NCI-H2107 (cell line): ENCODE results near the gene ZNF3.
"Not testable (repeated sequence)": the region's sequence is repeated elsewhere in the genome, so short reads cannot be mapped to it uniquely, and the experiment has no call there.

Experiments used
- DNase-seq: peaks from one replicate; lab custom pipeline; 2025; lab: John Stamatoyannopoulos, UW

ZNF3 gene

DNA sequence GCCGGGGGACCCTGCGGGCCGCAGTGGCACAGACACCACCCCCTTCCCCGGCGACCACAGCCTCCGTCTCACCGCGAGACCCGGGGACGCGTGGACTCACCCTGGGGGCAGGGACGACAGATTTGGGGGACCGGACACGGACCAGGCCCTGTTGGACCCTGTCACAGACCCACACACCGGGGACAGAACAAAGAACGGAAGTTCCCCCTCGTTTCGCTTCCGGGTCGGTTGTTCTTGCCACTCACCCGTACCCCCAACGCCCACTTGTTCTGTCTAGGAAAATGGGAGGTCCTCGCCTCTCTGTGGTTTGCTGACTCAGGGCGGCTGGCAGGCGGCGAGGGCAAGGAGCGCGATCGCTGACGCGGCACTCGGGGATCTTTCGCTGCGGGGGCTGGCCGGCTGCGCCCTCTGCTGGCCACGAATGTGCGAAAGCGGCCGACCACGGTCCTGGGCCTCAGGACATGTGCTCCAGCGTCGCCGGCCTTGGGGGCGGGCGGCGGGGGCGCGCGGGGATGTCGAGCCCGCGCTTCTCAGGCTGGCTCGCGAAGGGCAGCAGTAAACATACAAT lies at the start of gene ZNF3:
ZNF3 (minus strand) TSS at position 189 of the 568 bp plus-strand sequence. CDS start 4,366 bp downstream, outside the sequence.
- peak; percentile 96 for DNase-seq

DNA sequence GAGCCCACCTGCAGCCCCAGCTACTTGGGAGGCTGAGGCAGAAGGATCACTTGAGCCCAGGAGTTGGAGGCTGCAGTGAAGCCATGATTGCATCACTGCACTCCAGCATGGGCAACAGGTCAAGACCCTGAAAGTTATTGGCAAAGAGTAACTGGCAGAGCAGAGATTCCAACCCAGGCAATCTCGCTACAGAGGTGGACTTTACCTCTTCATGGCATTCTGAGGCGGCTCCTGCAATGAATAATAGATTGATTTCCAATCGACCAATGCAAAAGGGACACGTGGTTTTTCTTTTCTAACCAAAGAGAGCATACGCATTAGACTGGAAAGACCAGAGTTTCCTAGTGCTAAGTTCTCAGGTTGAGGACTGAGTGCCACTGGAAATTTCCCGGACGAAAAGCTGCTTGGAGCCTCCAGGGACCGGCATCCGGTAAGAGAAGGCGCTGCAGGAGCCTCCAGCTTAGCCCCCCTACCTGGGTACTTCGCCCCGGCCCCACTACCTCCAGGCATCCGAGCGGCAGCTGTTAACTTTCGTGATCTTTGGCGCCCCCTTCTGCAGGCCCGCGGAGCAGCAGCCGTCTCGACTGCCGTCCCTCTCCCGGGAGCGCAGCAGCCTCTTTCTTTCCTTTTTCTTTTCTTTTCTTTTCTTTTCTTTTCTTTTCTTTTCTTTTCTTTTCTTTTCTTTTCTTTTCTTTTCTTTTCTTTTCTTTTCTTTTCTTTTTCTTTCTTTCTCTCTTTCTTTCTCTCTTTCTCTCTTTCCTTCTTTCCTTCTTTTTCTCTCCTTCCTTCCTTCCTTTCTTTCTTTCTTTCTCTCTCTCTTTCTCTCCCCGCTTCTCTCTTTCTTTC lies 49.3 kb upstream of the ZNF3 start:
- DNase-seq, result peak; percentile 85

DNA sequence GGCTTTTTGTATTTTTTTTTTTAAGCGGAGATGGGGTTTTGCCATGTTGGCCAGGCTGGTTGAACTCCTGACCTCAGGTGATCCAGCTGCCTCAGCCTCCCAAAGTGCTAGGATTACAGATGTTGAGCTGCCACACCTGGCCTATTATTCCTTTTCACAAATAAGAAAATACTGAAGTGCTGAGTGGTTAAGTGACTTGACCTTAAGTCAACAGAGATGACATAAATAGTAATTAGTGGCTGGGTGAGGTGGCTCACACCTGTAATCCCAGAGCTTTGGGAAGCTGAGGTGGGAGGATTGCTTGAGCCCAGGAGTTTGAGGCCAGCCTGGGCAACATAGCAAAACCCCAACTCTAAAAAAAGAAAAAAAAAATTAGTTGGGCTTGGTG lies 48.7 kb upstream of the ZNF3 start:
- not testable (repeated sequence) for DNase-seq

DNA sequence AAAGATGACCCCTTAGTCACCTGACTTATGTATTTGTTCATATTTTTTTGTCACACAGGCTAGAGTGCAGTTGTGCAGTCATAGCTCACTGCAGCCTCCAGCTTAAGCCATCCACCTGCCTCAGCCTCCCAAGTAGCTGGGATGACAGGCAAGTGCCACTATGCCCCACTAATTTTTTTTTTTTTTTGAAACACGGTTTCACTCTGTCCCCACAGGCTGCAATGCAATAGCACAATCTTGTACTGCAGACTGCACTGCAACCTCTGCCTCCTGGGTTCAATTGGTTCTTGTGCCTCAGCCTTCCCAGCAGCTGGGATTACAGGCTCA lies 47.1 kb upstream of the ZNF3 start:
- no peak for DNase-seq

DNA sequence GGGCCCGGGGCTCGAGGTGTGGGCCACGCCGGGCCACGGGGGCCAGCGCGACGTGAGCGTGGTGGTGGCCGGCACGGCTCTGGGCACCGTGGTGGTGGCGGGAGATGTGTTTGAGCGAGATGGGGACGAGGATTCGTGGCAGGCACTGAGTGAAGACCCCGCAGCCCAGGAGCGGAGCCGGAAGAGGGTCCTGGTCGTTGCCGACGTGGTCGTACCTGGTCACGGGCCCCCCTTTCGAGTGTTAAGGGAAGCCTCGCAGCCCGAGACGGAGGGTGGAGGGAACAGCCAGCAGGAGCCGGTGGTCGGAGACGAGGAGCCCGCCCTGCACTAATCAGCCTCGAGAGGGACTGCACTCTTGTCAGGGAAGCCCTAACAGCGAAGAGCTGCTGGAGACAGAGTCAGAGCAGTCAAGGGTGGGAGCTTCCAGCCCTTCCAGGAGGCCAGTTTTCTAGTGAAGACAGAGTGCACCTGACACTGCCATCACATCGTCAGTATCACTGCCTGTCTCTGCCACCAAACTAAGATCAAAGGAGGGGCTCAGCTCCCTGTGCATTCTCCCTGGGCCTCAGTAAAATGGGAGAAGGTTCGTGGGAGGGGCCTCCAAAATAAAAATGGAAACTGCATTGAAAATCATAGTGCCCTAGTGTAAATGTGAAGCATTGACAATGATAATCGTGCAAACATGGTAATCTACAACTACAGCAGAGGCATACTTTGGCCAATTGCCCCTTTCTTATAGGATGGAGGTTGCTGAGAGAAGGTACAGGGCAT lies 46.5 kb upstream of the ZNF3 start:
- no peak for DNase-seq

DNA sequence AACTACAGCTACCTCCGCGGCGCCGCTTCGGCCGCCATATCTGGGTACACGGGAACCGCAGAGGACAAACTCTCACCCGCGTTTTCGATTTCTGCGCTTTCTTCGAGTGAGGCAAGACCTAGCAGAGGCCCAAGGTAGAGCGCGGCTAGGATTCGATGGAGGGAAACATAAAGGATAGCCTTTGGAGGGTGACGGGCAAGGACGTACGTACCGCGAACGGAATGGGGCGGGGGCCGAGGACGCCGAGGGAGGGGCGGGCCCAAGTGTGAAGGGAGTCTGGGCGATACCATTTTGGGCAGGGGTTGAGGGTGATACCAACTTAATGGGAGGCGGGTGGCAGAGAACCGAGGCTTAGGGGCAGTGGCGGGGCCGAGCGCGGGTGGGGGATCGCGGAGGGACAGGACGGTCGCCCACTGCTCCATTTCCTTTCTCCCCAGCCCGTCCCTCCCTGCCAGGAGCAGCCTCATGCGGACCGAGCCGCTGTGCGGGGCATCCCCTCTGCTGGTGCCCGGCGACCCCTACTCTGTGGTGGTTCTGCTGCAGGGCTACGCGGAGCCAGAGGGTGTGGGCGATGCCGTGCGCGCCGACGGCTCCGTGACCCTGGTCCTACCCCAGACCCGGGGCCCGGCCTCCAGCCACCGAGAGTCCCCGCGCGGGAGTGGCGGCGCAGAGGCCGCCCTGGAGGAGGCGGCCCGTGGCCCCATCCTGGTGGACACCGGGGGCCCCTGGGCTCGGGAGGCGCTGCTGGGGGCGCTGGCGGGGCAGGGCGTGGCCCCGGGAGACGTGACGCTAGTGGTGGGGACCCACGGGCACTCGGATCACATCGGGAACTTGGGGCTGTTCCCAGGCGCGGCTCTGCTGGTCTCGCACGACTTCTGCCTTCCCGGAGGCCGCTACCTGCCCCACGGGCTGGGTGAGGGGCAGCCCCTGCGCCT lies 45.7 kb upstream of the ZNF3 start, which contains the start of gene MBLAC1:
MBLAC1 (plus strand) TSS at position 37 of the 935 bp plus-strand sequence; CDS start at position 466, 429 bp downstream.
- DNase-seq, result peak; percentile 83

DNA sequence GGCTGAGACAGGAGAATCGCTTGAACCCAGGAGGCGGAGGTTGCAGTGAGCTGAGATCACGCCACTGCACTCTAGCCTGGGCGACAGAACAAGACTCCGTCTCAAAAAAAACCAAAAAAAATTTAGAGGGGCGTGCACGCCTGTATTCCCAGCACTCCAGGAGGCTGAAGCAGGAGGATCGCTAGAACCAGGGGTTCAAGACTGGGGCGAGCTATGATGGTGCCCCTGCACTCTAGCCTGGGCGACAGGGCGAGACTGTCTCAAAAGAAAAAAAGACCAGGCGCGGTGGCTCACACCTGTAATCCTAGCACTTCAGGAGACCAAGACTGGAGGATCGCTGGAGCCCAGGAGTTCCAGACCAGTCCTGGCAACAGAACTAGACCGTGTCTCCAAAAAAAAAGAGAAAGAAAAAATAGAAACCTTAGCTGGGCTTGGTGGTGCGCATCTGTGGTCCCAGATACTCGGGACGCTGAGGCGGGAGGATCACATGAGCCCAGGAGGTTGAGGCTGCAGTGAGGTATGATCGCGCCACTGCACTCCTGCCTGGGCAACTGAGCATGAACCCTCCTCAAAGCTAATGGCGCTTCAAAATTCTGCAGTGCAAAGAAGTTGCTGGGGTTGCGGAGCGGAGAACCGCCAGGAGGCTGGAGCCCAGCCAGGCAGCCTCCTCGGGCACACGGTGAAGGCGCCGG lies 44.9 kb upstream of the ZNF3 start:
- DNase-seq, result no peak

DNA sequence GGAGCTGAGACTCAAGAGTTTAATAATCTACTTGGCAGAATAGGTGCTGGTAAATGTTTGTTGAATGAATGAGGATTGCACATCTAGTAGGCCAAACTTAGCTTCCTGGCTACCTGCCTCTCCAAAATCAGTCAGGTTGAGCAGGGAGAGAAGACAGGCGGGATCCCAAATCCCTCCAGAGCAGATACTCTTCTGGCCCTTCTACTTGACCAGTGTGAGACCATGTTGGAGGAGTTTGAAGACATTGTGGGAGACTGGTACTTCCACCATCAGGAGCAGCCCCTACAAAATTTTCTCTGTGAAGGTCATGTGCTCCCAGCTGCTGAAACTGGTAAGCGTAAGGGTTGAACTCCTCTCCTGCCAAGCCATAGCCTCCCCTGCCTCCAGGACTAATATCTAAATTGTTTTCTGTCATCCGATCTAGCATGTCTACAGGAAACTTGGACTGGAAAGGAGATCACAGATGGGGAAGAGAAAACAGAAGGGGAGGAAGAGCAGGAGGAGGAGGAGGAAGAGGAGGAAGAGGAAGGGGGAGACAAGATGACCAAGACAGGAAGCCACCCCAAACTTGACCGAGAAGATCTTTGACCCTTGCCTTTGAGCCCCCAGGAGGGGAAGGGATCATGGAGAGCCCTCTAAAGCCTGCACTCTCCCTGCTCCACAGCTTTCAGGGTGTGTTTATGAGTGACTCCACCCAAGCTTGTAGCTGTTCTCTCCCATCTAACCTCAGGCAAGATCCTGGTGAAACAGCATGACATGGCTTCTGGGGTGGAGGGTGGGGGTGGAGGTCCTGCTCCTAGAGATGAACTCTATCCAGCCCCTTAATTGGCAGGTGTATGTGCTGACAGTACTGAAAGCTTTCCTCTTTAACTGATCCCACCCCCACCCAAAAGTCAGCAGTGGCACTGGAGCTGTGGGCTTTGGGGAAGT lies 43.0 kb upstream of the ZNF3 start:
- no peak for DNase-seq

DNA sequence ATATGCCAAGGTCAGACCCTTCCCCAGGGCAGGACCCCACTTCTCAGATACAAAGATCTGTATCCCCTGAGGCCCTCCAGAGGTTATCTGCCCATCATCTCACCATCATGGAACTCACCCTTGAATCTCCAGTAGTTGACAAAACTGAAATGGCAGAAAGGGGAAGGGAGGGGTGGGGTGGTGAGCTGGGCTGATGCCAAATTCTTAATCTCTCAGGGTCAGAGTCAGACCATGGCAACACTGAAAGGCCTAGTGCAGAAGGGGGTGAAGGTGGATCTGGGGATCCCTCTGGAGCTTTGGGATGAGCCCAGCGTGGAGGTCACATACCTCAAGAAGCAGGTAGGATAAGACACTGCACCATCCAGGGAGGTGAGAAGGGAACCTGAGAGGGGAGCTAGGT lies 41.0 kb upstream of the ZNF3 start:
- DNase-seq, result no peak

DNA sequence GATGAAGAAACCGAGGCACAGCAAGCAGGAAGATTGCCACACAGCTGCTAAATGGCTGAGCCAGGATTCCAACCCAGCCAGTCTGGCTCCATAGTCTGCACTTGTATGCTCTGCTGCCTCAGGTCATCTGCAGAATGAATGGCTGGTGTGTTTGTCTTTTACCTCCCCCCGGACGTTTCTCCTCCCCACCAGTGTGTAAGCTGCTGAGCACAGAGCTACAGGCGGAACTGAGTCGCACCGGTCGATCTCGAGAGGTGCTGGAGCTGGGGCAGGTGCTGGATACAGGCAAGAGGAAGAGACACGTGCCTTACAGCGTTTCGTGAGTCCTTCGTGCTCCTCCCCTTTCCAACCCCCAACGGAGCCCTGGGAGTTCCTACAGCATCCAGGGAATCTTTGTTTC lies 40.5 kb upstream of the ZNF3 start:
- DNase-seq, result peak; percentile 90

DNA sequence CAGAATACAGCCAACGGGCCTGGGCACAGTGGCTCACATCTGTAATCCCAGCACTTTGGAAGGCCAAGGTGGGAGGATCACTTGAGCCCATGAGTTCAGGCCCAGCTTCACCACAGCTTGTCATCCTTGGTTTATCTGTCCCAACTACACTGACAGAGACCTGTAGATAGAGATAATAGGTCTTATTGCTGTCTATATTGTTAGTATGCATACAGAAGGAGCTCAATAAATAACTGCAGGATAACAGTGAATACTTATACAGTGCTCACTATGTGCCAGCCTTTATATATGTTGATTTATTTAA lies 39.2 kb upstream of the ZNF3 start:
- DNase-seq, result no peak

DNA sequence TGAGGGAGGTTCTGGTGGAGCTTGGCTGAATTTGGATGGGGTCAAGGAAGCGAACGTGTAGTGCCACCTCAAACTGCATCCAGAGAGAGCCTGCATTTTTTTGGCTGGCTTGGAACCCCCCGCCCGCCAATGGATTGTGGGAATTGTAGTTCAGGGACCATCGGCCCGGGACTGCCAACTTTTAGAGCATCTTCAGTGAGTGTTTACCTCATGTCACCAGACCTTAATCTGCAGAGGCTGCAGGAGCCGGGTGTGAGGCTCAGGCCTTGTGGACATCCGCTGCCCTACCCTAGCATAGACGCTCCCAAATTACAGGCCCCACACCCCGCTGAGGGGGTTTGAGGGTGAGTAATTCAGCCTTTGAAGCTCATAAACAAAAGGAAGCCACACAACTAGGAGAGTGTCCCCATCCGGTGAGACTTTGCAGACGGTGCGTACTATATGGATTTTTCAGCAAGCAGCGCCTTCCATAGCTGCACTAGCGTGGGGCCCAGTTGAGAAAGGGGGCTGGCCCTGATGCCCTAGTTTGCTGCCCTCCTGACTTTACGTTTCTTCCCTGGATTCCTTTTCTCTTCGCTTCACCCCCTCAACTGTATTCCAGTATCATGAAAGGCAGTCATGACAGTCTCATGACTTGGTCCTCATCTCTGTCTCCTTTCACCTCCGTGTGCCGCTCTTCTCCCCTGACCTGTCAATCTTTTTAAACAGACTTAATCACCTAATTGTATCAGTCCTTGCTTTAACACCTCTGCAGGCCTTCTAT lies 38.6 kb upstream of the ZNF3 start:
- DNase-seq, result peak; percentile 31

DNA sequence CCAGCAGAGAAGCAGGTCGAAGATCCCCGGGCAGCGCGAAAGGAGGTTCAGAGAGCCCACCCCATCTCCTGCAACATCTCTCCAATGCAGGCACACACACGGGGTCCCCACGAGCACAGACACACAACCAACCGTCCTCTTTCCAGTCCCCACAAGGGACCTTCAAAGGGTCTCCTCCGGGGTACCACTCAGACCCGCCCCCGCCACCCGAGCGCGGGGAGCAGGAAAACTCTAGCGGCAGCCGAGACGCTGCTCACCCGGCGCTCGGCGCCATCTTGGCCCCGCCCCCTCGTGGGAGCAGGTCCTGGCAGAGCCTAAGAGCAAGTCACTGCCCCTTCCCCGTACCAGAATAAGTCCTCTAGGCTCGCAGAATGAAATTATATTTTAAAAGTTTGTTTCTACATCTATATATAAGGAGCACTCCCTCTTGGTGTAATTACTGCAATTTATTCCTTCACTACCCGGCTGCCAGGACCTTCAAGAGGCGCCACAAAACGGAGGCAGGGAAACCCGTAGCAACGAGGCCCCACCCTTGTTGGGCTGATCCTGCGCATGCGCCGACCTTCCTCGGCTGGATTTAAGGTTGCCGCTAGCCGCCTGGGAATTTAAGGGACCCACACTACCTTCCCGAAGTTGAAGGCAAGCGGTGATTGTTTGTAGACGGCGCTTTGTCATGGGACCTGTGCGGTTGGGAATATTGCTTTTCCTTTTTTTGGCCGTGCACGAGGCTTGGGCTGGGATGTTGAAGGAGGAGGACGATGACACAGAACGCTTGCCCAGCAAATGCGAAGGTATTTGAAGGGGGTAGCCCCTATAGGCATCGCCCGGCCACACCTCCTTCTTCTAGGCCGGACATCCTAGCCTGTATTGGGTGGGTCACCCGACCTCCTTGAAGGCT lies 37.8 kb upstream of the ZNF3 start, which contains the start of the genes CNPY4 and TAF6:
CNPY4 (plus strand) TSS at position 563 of the 898 bp plus-strand sequence; CDS start at position 674, 111 bp downstream.
TAF6 (minus strand) TSS at position 287 of the 898 bp plus-strand sequence. CDS start 5,149 bp downstream, outside the sequence.
- DNase-seq, result peak; percentile 98

DNA sequence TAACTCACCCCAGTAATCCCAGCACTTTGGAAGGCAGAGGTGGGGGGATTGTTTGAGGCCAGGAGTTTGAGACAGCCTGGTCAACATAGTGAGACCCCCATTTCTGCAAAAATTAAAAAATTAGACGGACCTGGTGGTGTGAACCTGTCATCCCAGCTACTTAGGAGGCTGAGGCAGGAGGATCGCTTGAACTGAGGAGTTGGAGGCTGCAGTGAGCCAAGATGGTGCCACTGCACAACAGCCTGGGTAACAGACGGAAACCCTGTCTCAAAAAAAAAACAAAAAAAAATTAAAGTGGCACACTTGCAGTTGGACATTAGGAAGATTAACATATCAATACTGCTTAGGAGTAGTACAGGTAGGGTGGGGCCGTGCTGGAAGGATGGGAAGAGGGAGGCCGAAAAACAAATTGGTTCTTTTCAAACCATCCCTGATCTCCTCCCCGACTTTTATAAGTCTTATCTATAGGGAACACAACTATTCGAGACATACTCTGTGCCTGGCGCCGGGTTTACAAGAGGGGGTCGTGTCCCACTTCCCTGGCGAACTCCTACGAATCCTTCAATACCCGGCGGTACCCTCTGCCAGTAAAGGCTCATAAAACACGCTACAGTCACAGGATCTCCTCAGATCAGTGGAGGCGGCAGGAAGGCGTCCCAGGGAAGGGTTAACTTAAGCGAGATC lies 37.0 kb upstream of the ZNF3 start:
- no peak for DNase-seq

DNA sequence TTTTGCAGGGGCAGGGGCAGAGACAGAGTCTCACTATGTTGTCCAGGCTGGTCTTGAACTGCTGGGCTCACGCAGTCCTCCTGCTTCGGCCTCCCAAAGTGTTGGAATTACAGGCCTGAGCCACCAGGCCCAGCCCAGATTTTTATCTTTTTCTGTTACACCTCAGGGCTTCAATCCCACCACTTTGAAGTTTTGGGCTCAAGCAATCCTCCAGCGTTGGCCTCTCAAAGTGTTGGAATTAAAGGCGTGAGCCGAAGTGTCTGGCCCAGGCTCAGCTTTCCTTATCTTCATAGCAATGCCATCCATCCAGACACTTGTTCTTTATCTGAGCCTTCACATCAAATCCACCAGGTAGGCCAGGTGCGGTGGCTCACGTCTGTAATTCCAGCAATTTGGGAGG lies 33.5 kb upstream of the ZNF3 start:
- DNase-seq, result no peak

DNA sequence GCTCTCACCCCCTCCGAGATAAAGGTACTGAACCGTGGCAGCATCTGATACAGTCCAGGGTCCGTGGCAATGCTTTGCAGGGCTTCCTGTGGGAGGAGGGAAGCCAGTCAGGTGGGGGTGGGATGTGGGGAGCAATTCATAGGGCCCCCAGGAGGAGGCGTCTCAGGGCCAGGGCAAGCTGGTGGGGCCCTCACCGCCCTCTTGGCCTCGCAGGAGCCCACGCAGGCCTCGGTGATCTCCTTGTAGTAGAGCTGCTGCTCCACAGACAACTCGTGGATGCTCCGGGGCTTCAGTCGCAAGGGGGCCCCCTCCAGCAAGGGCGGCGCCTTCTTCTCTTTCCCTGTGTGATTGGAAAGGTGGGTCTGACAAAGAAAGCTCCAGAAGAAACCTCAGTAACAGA lies 30.4 kb upstream of the ZNF3 start:
- no peak for DNase-seq

DNA sequence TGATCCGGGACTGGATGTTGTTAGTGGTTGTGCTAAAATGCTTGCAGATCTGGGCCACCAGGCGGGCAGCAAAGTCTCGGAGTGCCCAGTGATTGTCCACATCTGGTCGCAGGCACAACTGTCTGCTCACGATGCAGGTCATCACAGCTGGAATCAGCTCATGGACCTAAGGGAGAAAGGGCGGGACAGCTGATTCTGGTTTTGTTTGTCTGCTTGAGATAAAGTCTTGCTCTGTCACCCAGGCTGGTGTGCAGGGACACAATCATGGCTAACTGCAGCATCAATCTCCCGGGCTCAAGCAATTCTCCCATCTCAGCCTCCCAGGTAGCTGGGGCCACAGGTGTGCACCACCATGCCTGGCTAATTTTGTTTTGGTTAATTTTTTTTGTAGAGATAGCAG lies 29.6 kb upstream of the ZNF3 start:
- DNase-seq, result no peak
